GM23338 (cell line): Measurements from ENCODE around the gene MGAT4B. TPM values are rescaled to one million over a fixed set of nuclear protein-coding genes. Genes with fewer than 3 reads are reported as not detected.

Source experiments
- ATAC-seq: fragments of 200-7000 bp; cut with Tn5 transposase; 3 replicates; pipeline ENCODE4 v1.9.1; 2020
- DNase-seq: peaks from one replicate; pipeline ENCODE4 v3.0.0-alpha.2; 2015; ENCODE audit warnings: low spot score
- H2AFZ ChIP-seq: fragments of 200-600 bp; sonication (generic); 2 replicates; pipeline ENCODE4 v1.8.0; 2016; ENCODE audit warnings: antibody characterized with exemption, mild to moderate bottlenecking, moderate library complexity
- H3F3A ChIP-seq: fragments of 200-600 bp; sonication (generic); replicated peaks from 2 replicates; pipeline ENCODE4 v1.8.0; 2017; ENCODE audit warnings: antibody characterized with exemption, mixed run types, low read depth
- H3K27ac ChIP-seq: fragments of 200-600 bp; sonication (generic); 2 replicates; pipeline ENCODE4 v1.6.1; 2016; ENCODE audit warnings: low read depth
- H3K27me3 ChIP-seq: fragments of 200-600 bp; sonication (generic); 2 replicates; pipeline ENCODE4 v1.8.0; 2016; ENCODE audit warnings: mild to moderate bottlenecking, mixed run types, moderate library complexity; ENCODE audit not compliant: insufficient read depth
- H3K36me3 ChIP-seq: fragments of 200-600 bp; sonication (generic); 2 replicates; pipeline ENCODE4 v1.8.0; 2016; ENCODE audit warnings: mild to moderate bottlenecking; ENCODE audit not compliant: insufficient read depth
- H3K4me1 ChIP-seq: fragments of 200-600 bp; sonication (generic); 2 replicates; pipeline ENCODE4 v1.8.0; 2016; ENCODE audit warnings: mild to moderate bottlenecking, moderate library complexity; ENCODE audit not compliant: insufficient read depth
- H3K4me2 ChIP-seq: fragments of 200-600 bp; sonication (generic); 2 replicates; pipeline ENCODE4 v1.7.1; 2017; ENCODE audit warnings: mixed run types
- H3K4me3 ChIP-seq: fragments of 200-600 bp; sonication (generic); 2 replicates; pipeline ENCODE4 v1.6.1; 2016; ENCODE audit warnings: mixed run types
- H3K79me2 ChIP-seq: fragments of 200-600 bp; sonication (generic); replicated peaks from 2 replicates; pipeline ENCODE4 v1.8.0; 2017; ENCODE audit warnings: mild to moderate bottlenecking; ENCODE audit not compliant: insufficient read depth
- H3K9me2 ChIP-seq: fragments of 200-600 bp; sonication (generic); 2 replicates; pipeline ENCODE4 v1.8.0; 2017; ENCODE audit not compliant: insufficient read depth
- H4K20me1 ChIP-seq: fragments of 200-600 bp; sonication (generic); replicated peaks from 2 replicates; pipeline ENCODE4 v1.8.0; 2017; ENCODE audit warnings: mild to moderate bottlenecking; ENCODE audit not compliant: insufficient read depth
- H3K27ac Mint-ChIP-seq: 2 replicates; pipeline ENCODE4 v1.8.0; 2020; ENCODE audit warnings: inconsistent platforms, mild to moderate bottlenecking, moderate library complexity, mixed read lengths
- H3K27me3 Mint-ChIP-seq: 3 replicates; pipeline ENCODE4 v1.8.0; 2022; ENCODE audit warnings: low read depth, mild to moderate bottlenecking, moderate library complexity, mixed read lengths, inconsistent platforms; ENCODE audit not compliant: insufficient read depth, poor library complexity
- H3K36me3 Mint-ChIP-seq: 3 replicates; pipeline ENCODE4 v1.8.0; 2021; ENCODE audit warnings: low read depth, mild to moderate bottlenecking, inconsistent platforms, moderate library complexity, mixed read lengths
- H3K4me1 Mint-ChIP-seq: 3 replicates; pipeline ENCODE4 v1.8.0; 2020; ENCODE audit warnings: mild to moderate bottlenecking, inconsistent platforms, mixed read lengths
- H3K4me3 Mint-ChIP-seq: 3 replicates; pipeline ENCODE4 v1.8.0; 2021; ENCODE audit warnings: moderate library complexity, mild to moderate bottlenecking, inconsistent platforms, mixed read lengths
- H3K9me3 Mint-ChIP-seq: 3 replicates; pipeline ENCODE4 v1.8.0; 2020; ENCODE audit warnings: moderate library complexity, mild to moderate bottlenecking, inconsistent platforms, mixed read lengths
- CREB1 ChIP-seq: fragments of 250-450 bp; sonication (Bioruptor Pico); IDR thresholded peaks from 2 replicates; pipeline ENCODE4 v1.5.0; 2020; ENCODE audit warnings: low read depth, mild to moderate bottlenecking, moderate library complexity
- CTCF ChIP-seq, 2 experiments: fragments of 200-600 bp in 1 of 2; sonication (generic) in 1 of 2; conservative IDR thresholded peaks; 2 replicates each; pipeline versions ENCODE4 v1.5.1 to v1.6.1; 2016 to 2017; ENCODE audit warnings: antibody characterized with exemption in 2 of 2, low read depth in 2 of 2, mild to moderate bottlenecking in 2 of 2, moderate library complexity in 1 of 2
- EZH2 ChIP-seq: fragments of 200-600 bp; sonication (generic); IDR thresholded peaks from one replicate; pipeline ENCODE4 v1.8.0; 2017; ENCODE audit warnings: antibody characterized with exemption, mild to moderate bottlenecking, low read depth; ENCODE audit not compliant: unreplicated experiment
- EZH2phosphoT487 ChIP-seq: fragments of 200-600 bp; sonication (generic); IDR thresholded peaks from one replicate; pipeline ENCODE4 v1.8.1; 2018; ENCODE audit warnings: antibody characterized with exemption; ENCODE audit not compliant: unreplicated experiment
- JUNB ChIP-seq: IDR thresholded peaks from one replicate; pipeline ENCODE4 v1.6.1; 2016; ENCODE audit warnings: antibody characterized with exemption; ENCODE audit not compliant: unreplicated experiment
- NANOG ChIP-seq: IDR thresholded peaks from 2 replicates; pipeline ENCODE4 v1.6.1; 2016; ENCODE audit warnings: antibody characterized with exemption, borderline replicate concordance
- POLR2AphosphoS5 ChIP-seq: IDR thresholded peaks from 2 replicates; pipeline ENCODE4 v1.6.1; 2016; ENCODE audit warnings: antibody characterized with exemption, low read depth
- REST ChIP-seq: IDR thresholded peaks from one replicate; pipeline ENCODE4 v1.6.1; 2018; ENCODE audit warnings: antibody characterized with exemption; ENCODE audit not compliant: unreplicated experiment
- STAT1 ChIP-seq: IDR thresholded peaks from one replicate; pipeline ENCODE4 v1.6.1; 2016; ENCODE audit warnings: antibody characterized with exemption; ENCODE audit not compliant: unreplicated experiment
- ZNF114 ChIP-seq: fragments of 250-450 bp; sonication (Bioruptor Pico); IDR thresholded peaks from 2 replicates; pipeline ENCODE4 v1.5.0; 2020; ENCODE audit warnings: mild to moderate bottlenecking, moderate library complexity
- ZNF462 ChIP-seq: fragments of 250-450 bp; sonication (Bioruptor Pico); IDR thresholded peaks from 2 replicates; pipeline ENCODE4 v1.5.0; 2020; ENCODE audit warnings: mild to moderate bottlenecking, moderate library complexity
- polyA plus RNA-seq: library from polyadenylated mRNA; unstranded; fragments of >200 nt; fragmentation: Nextera tagmentation; extraction: Ambion mirVana; gene quantifications from 2 replicates; pipeline ENCODE4 v1.2.1, GENCODE V29; 2016
- total RNA-seq: library from RNA; depleted of rRNA; stranded (reverse); fragments of >200 nt; shearing (Covaris generic); gene quantifications from 2 replicates; pipeline ENCODE4 v1.2.3, GENCODE V29; 2014
- TF ChIP-seq, protein P1 (sequence below): IDR thresholded peaks from 2 replicates; pipeline ENCODE4 v1.6.1; 2016; ENCODE audit warnings: antibody characterized with exemption

MGAT4B gene
- total and polyA plus RNA-seq, 2 experiments from 2014 or later: 32.3 to 101 TPM

- Histone ChIP-seq H3K9me2 (no peaks in the 10 kb centered on the region), H4K20me1 (peaks cover 7% of the 10 kb centered on the region), H3K36me3 (peaks cover 5% of the 10 kb centered on the region; the same call in 1 of the 2 replicates), H3K27ac (no peak overlapping the region), H3K4me1 (peaks cover 39% of the 10 kb centered on the region), H3K4me2 (peak overlapping the region; percentile 84), H3F3A (peaks cover 29% of the 10 kb centered on the region), H3K27me3 (peaks cover 12% of the 10 kb centered on the region; the same call in 1 of the 2 replicates), H3K79me2 (peaks cover 14% of the 10 kb centered on the region), H2AFZ (0 out of 2 replicates have a peak overlapping the region, but pooled peaks have one; percentile 32), H3K4me3 (peak overlapping the region; percentile 57)
- H3K36me3 Mint-ChIP-seq: peaks cover 28% of the 10 kb centered on the region
- H3K27me3 Mint-ChIP-seq: peaks cover 41% of the 10 kb centered on the region
- TF ChIP-seq ZNF462 (no peak), JUNB (no peak), STAT1 (no peak), CTCF (conservative IDR thresholded peaks at IDR 0.05; ENCODE audit: low read depth in 2 of 2) (no peak; a peak in 1 of 4 replicates), EZH2phosphoT487 (no peak), EZH2 (no peak), POLR2AphosphoS5 (no peak), ZNF114 (CRISPR knock-in tag) (no peak), REST (no peak), NANOG (no peak), CREB1 (CRISPR knock-in tag) (no peak)
- TF ChIP-seq, protein P1, sequence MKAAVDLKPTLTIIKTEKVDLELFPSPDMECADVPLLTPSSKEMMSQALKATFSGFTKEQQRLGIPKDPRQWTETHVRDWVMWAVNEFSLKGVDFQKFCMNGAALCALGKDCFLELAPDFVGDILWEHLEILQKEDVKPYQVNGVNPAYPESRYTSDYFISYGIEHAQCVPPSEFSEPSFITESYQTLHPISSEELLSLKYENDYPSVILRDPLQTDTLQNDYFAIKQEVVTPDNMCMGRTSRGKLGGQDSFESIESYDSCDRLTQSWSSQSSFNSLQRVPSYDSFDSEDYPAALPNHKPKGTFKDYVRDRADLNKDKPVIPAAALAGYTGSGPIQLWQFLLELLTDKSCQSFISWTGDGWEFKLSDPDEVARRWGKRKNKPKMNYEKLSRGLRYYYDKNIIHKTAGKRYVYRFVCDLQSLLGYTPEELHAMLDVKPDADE: no peak
- H3K4me1 Mint-ChIP-seq: peaks cover 38% of the 10 kb centered on the region
- peak; percentile 55 for DNase-seq
- H3K27ac Mint-ChIP-seq: no peak overlapping the region
- H3K9me3 Mint-ChIP-seq: no peaks in the 10 kb centered on the region
- peak overlapping the region; percentile 64 for H3K4me3 Mint-ChIP-seq
- no peak for ATAC-seq
Measured at GRCh38 chr5:179817470-179817840, 10.8 kb upstream of the MGAT4B start.
